Neutrophil (primary cell): ENCODE results near the gene AVL9.

Source experiments
- H3K27ac ChIP-seq: fragments of 200-600 bp; sonication (generic); 2 replicates; pipeline ENCODE4 v1.5.1; 2016; ENCODE audit warnings: mild to moderate bottlenecking, moderate library complexity
- H3K27me3 ChIP-seq: fragments of 200-600 bp; sonication (generic); 2 replicates; pipeline ENCODE4 v1.6.0; 2016; ENCODE audit warnings: mild to moderate bottlenecking
- H3K36me3 ChIP-seq: fragments of 200-600 bp; sonication (generic); 2 replicates; pipeline ENCODE4 v1.5.1; 2017
- H3K4me1 ChIP-seq, 2 experiments: fragments of 200-600 bp in 1 of 2; sonication (generic) in 1 of 2; 1 replicate in 1 of 2; 2 replicates in 1 of 2; pipeline versions ENCODE4 v1.5.1 to v1.6.1; 2013 to 2016; ENCODE audit warnings: low read depth in 1 of 2, low read length in 1 of 2, mild to moderate bottlenecking in 1 of 2, moderate library complexity in 1 of 2; ENCODE audit not compliant: control insufficient read depth in 1 of 2, insufficient read depth in 1 of 2
- H3K4me3 ChIP-seq, 2 experiments: fragments of 200-600 bp in 1 of 2; sonication (generic) in 1 of 2; 1 replicate in 1 of 2; 2 replicates in 1 of 2; pipeline ENCODE4 v1.5.1; 2013 to 2016; ENCODE audit warnings: low read depth in 1 of 2, low read length in 1 of 2, mild to moderate bottlenecking in 1 of 2, moderate library complexity in 1 of 2
- H3K9me3 ChIP-seq: fragments of 200-600 bp; sonication (generic); 2 replicates; pipeline ENCODE4 v1.5.1; 2016
- CTCF ChIP-seq: fragments of 200-600 bp; sonication (generic); IDR thresholded peaks from 2 replicates; pipeline ENCODE4 v1.5.1; 2016; ENCODE audit warnings: antibody characterized with exemption

The AVL9 gene

GRCh38 chr7:32516551-32517100 lies 21.3 kb downstream of the AVL9 start:
- no peaks in the 10 kb centered on the region for H3K27me3 ChIP-seq
- H3K4me1 ChIP-seq = peaks cover 2 to 7% of the 10 kb centered on the region in 2 experiments
- TF ChIP-seq CTCF = no peak
- no peaks in the 10 kb centered on the region for H3K9me3 ChIP-seq
- no peak overlapping the region for H3K27ac ChIP-seq
- H3K36me3 ChIP-seq = no peaks in the 10 kb centered on the region
- no peak overlapping the region for H3K4me3 ChIP-seq

GRCh38 chr7:32518534-32519140 lies 23.3 kb downstream of the AVL9 start:
- no peak for TF ChIP-seq CTCF

GRCh38 chr7:32519763-32520162 lies 24.5 kb downstream of the AVL9 start:
- no peaks in the 10 kb centered on the region for H3K36me3 ChIP-seq
- H3K27ac ChIP-seq = peak overlapping the region; percentile 21
- H3K27me3 ChIP-seq = no peaks in the 10 kb centered on the region
- no peak for TF ChIP-seq CTCF
- no peak overlapping the region for H3K4me3 ChIP-seq
- H3K9me3 ChIP-seq = no peaks in the 10 kb centered on the region
- H3K4me1 ChIP-seq = peaks cover 0 to 2% of the 10 kb centered on the region in 2 experiments

More at GRCh38 chr7:32518534-32519140, 23.3 kb downstream of the AVL9 start:
- H3K27me3 ChIP-seq = no peaks in the 10 kb centered on the region
- no peaks in the 10 kb centered on the region for H3K9me3 ChIP-seq
- H3K4me3 ChIP-seq = no peak overlapping the region
- H3K4me1 ChIP-seq = peaks cover 0 to 2% of the 10 kb centered on the region in 2 experiments
- no peaks in the 10 kb centered on the region for H3K36me3 ChIP-seq
- no peak overlapping the region for H3K27ac ChIP-seq

- Histone ChIP-seq H3K4me1 (peaks cover 12% of the 10 kb centered on the region in 2 experiments), H3K27ac (no peak overlapping the region), H3K4me3 (no peak overlapping the region), H3K36me3 (no peaks in the 10 kb centered on the region), H3K27me3 (no peaks in the 10 kb centered on the region), H3K9me3 (no peaks in the 10 kb centered on the region)
- TF ChIP-seq CTCF = no peak
These were observed 27.6 kb downstream of the AVL9 start for GRCh38 chr7:32522746-32523530.

GRCh38 chr7:32524631-32525030 lies 29.3 kb downstream of the AVL9 start:
- Histone ChIP-seq H3K27ac (peak overlapping the region; percentile 10), H3K27me3 (no peaks in the 10 kb centered on the region), H3K4me3 (no peak overlapping the region), H3K9me3 (no peaks in the 10 kb centered on the region), H3K4me1 (peaks cover 12% of the 10 kb centered on the region in 2 experiments), H3K36me3 (no peaks in the 10 kb centered on the region)
- no peak for TF ChIP-seq CTCF
